ENCODE data around the gene PPP4R3A. TPM values are rescaled to one million over a fixed set of nuclear protein-coding genes. Genes with fewer than 3 reads are reported as not detected.

PPP4R3A gene
- total RNA-seq, 1 experiment from 2014 or later = 101 TPM

- H3K27ac ChIP-seq (ENCODE audit: low read depth, low read length, poor library complexity, severe bottlenecking) = no peak overlapping the region
- no peak overlapping the region for H3K4me3 ChIP-seq (ENCODE audit: low read depth, low read length, poor library complexity, severe bottlenecking)
- ChIA-PET POLR2A (ENCODE audit: low non-redundant PET) (no interaction called here), CTCF (no interaction called here)
- H3K27me3 ChIP-seq (replicated peaks; ENCODE audit: insufficient read depth, low read depth, low read length, poor library complexity) = no peaks in the 10 kb centered on the region
- H3K9me3 ChIP-seq (ENCODE audit: low read depth, low read length, poor library complexity, severe bottlenecking) = no peaks in the 10 kb centered on the region
- no peaks in the 10 kb centered on the region for H3K4me1 ChIP-seq (ENCODE audit: insufficient read depth, low read length, poor library complexity, severe bottlenecking)
- intact Hi-C loops (cut with micrococcal nuclease; ENCODE audit: unreplicated experiment) = no loop called here
- TF ChIP-seq EZH2 (IDR thresholded peaks at IDR 0.05; ENCODE audit: borderline replicate concordance, low read depth, low read length, poor library complexity, severe bottlenecking) (no peak), CTCF (conservative IDR thresholded peaks at IDR 0.05; ENCODE audit: low read depth, low read length) (no peak)
- BruUV-seq (replicated peaks) = no TSS peak
- H3K36me3 ChIP-seq (ENCODE audit: insufficient read depth, low read length, poor library complexity, severe bottlenecking) = peaks cover 91% of the 10 kb centered on the region
- no peak for DNase-seq (ENCODE audit: low spot score)
These were observed 32.7 kb downstream of the PPP4R3A start for GRCh38 chr14:91477388-91477787.

- Histone ChIP-seq H3K4me3 (ENCODE audit: low read depth, low read length, poor library complexity, severe bottlenecking) (no peak overlapping the region), H3K27ac (ENCODE audit: low read depth, low read length, poor library complexity, severe bottlenecking) (no peak overlapping the region), H3K36me3 (ENCODE audit: insufficient read depth, low read length, poor library complexity, severe bottlenecking) (peaks cover 88% of the 10 kb centered on the region), H3K27me3 (replicated peaks; ENCODE audit: insufficient read depth, low read depth, low read length, poor library complexity) (no peaks in the 10 kb centered on the region), H3K9me3 (ENCODE audit: low read depth, low read length, poor library complexity, severe bottlenecking) (no peaks in the 10 kb centered on the region), H3K4me1 (ENCODE audit: insufficient read depth, low read length, poor library complexity, severe bottlenecking) (no peaks in the 10 kb centered on the region)
- intact Hi-C loops (cut with micrococcal nuclease; ENCODE audit: unreplicated experiment) = no loop called here
- ChIA-PET CTCF (no interaction called here), POLR2A (ENCODE audit: low non-redundant PET) (no interaction called here)
- BruUV-seq (replicated peaks) = no TSS peak
- TF ChIP-seq CTCF (conservative IDR thresholded peaks at IDR 0.05; ENCODE audit: low read depth, low read length) (no peak), EZH2 (IDR thresholded peaks at IDR 0.05; ENCODE audit: borderline replicate concordance, low read depth, low read length, poor library complexity, severe bottlenecking) (no peak)
- DNase-seq (ENCODE audit: low spot score) = no peak
These were observed 37.1 kb downstream of the PPP4R3A start for GRCh38 chr14:91473046-91473445.

- no TSS peak for BruUV-seq (replicated peaks)
- ChIA-PET POLR2A (ENCODE audit: low non-redundant PET) (no interaction called here), CTCF (no interaction called here)
- DNase-seq (ENCODE audit: low spot score) = no peak
- intact Hi-C loops (cut with micrococcal nuclease; ENCODE audit: unreplicated experiment) = no loop called here
- H3K27ac ChIP-seq (ENCODE audit: low read depth, low read length, poor library complexity, severe bottlenecking) = no peak overlapping the region
- peaks cover 75% of the 10 kb centered on the region for H3K36me3 ChIP-seq (ENCODE audit: insufficient read depth, low read length, poor library complexity, severe bottlenecking)
- peaks cover 10% of the 10 kb centered on the region for H3K4me1 ChIP-seq (ENCODE audit: insufficient read depth, low read length, poor library complexity, severe bottlenecking)
- no peaks in the 10 kb centered on the region for H3K27me3 ChIP-seq (replicated peaks; ENCODE audit: insufficient read depth, low read depth, low read length, poor library complexity)
- no peak overlapping the region for H3K4me3 ChIP-seq (ENCODE audit: low read depth, low read length, poor library complexity, severe bottlenecking)
- TF ChIP-seq EZH2 (IDR thresholded peaks at IDR 0.05; ENCODE audit: borderline replicate concordance, low read depth, low read length, poor library complexity, severe bottlenecking) (no peak), CTCF (conservative IDR thresholded peaks at IDR 0.05; ENCODE audit: low read depth, low read length) (no peak)
- no peaks in the 10 kb centered on the region for H3K9me3 ChIP-seq (ENCODE audit: low read depth, low read length, poor library complexity, severe bottlenecking)
These were observed 39.9 kb downstream of the PPP4R3A start for GRCh38 chr14:91470216-91470615.
